Measurements from ENCODE around the gene SGTA. TPM values are rescaled to one million over a fixed set of nuclear protein-coding genes. Genes with fewer than 3 reads are reported as not detected.
"Not testable (repeated sequence)": the region's sequence is repeated elsewhere in the genome, so short reads cannot be mapped to it uniquely, and the experiment has no call there.

The SGTA gene
- total RNA-seq, 1 experiment from 2014 or later, result 31.2 TPM

GRCh38 chr19:2793577-2793976 is 10.5 kb upstream of the SGTA start:
- H3K9me2 ChIP-seq (replicated peaks; ENCODE audit: insufficient read depth, low read length), result no peaks in the 10 kb centered on the region

GRCh38 chr19:2793126-2793525 is 10.1 kb upstream of the SGTA start:
- Histone ChIP-seq H3K9me3 (ENCODE audit: low read length) (no peaks in the 10 kb centered on the region), H3K27ac (ENCODE audit: low read length) (peak overlapping the region; percentile 68), H3K4me2 (ENCODE audit: low read depth, low read length, poor library complexity, severe bottlenecking) (no peak overlapping the region), H3K9ac (ENCODE audit: low read length) (no peak overlapping the region), H3K79me2 (ENCODE audit: low read length) (peaks cover 51% of the 10 kb centered on the region), H4K20me1 (ENCODE audit: insufficient read depth, low read depth, low read length) (peaks cover 13% of the 10 kb centered on the region; the same call in 1 of the 2 replicates), H3K36me3 (ENCODE audit: insufficient read depth, low read length) (peaks cover 48% of the 10 kb centered on the region), H2AFZ (ENCODE audit: low read length) (no peak overlapping the region), H3K4me3 (ENCODE audit: low read length) (no peak overlapping the region), H3K9me2 (replicated peaks; ENCODE audit: insufficient read depth, low read length) (no peaks in the 10 kb centered on the region), H3K4me1 (ENCODE audit: low read length) (peaks cover 51% of the 10 kb centered on the region), H3K27me3 (ENCODE audit: low read length) (no peaks in the 10 kb centered on the region)
- DNase-seq, result no peak

More at GRCh38 chr19:2793577-2793976, 10.5 kb upstream of the SGTA start:
- H4K20me1 ChIP-seq (ENCODE audit: insufficient read depth, low read depth, low read length), result peaks cover 11% of the 10 kb centered on the region; the same call in 1 of the 2 replicates
- DNase-seq, result no peak
- H3K36me3 ChIP-seq (ENCODE audit: insufficient read depth, low read length), result peaks cover 48% of the 10 kb centered on the region
- peak overlapping the region; percentile 68 for H3K27ac ChIP-seq (ENCODE audit: low read length)
- H3K4me3 ChIP-seq (ENCODE audit: low read length), result no peak overlapping the region
- peaks cover 47% of the 10 kb centered on the region for H3K79me2 ChIP-seq (ENCODE audit: low read length)
- peaks cover 46% of the 10 kb centered on the region for H3K4me1 ChIP-seq (ENCODE audit: low read length)
- H3K27me3 ChIP-seq (ENCODE audit: low read length), result no peaks in the 10 kb centered on the region
- no peak overlapping the region for H3K4me2 ChIP-seq (ENCODE audit: low read depth, low read length, poor library complexity, severe bottlenecking)
- no peak overlapping the region for H2AFZ ChIP-seq (ENCODE audit: low read length)
- H3K9me3 ChIP-seq (ENCODE audit: low read length), result no peaks in the 10 kb centered on the region
- no peak overlapping the region for H3K9ac ChIP-seq (ENCODE audit: low read length)

GRCh38 chr19:2792666-2793065 is 9.6 kb upstream of the SGTA start:
- Histone ChIP-seq H3K36me3 (ENCODE audit: insufficient read depth, low read length) (peaks cover 51% of the 10 kb centered on the region), H3K79me2 (ENCODE audit: low read length) (peaks cover 56% of the 10 kb centered on the region)
- H3K27me3 ChIP-seq (ENCODE audit: low read length), result not testable (repeated sequence)

GRCh38 chr19:2791876-2792275 is 8.8 kb upstream of the SGTA start:
- Histone ChIP-seq H3K27ac (ENCODE audit: low read length) (peak overlapping the region; percentile 68), H3K4me1 (ENCODE audit: low read length) (peaks cover 63% of the 10 kb centered on the region), H3K4me2 (ENCODE audit: low read depth, low read length, poor library complexity, severe bottlenecking) (no peak overlapping the region), H3K9me3 (ENCODE audit: low read length) (no peaks in the 10 kb centered on the region), H3K9me2 (replicated peaks; ENCODE audit: insufficient read depth, low read length) (no peaks in the 10 kb centered on the region), H3K79me2 (ENCODE audit: low read length) (peaks cover 64% of the 10 kb centered on the region), H3K27me3 (ENCODE audit: low read length) (no peaks in the 10 kb centered on the region), H3K9ac (ENCODE audit: low read length) (no peak overlapping the region), H3K4me3 (ENCODE audit: low read length) (no peak overlapping the region), H3K36me3 (ENCODE audit: insufficient read depth, low read length) (peaks cover 58% of the 10 kb centered on the region), H4K20me1 (ENCODE audit: insufficient read depth, low read depth, low read length) (peaks cover 21% of the 10 kb centered on the region; the same call in 1 of the 2 replicates), H2AFZ (ENCODE audit: low read length) (no peak overlapping the region)
- no peak for DNase-seq

More at GRCh38 chr19:2792666-2793065, 9.6 kb upstream of the SGTA start:
- peaks cover 17% of the 10 kb centered on the region; the same call in 1 of the 2 replicates for H4K20me1 ChIP-seq (ENCODE audit: insufficient read depth, low read depth, low read length)
- not testable (repeated sequence) for H3K4me3 ChIP-seq (ENCODE audit: low read length); H3K9me2 ChIP-seq (replicated peaks; ENCODE audit: insufficient read depth, low read length); H2AFZ ChIP-seq (ENCODE audit: low read length); H3K4me2 ChIP-seq (ENCODE audit: low read depth, low read length, poor library complexity, severe bottlenecking); H3K9me3 ChIP-seq (ENCODE audit: low read length); H3K9ac ChIP-seq (ENCODE audit: low read length)
- DNase-seq, result peak; percentile 72
- peaks cover 56% of the 10 kb centered on the region for H3K4me1 ChIP-seq (ENCODE audit: low read length)
- peak overlapping the region; percentile 68 for H3K27ac ChIP-seq (ENCODE audit: low read length)

GRCh38 chr19:2791440-2791839 is 8.4 kb upstream of the SGTA start:
- peaks cover 68% of the 10 kb centered on the region for H3K4me1 ChIP-seq (ENCODE audit: low read length)
- peak overlapping the region; percentile 68 for H3K27ac ChIP-seq (ENCODE audit: low read length)
- H4K20me1 ChIP-seq (ENCODE audit: insufficient read depth, low read depth, low read length), result peaks cover 22% of the 10 kb centered on the region; the same call in 1 of the 2 replicates
- no peak overlapping the region for H2AFZ ChIP-seq (ENCODE audit: low read length)
- H3K9me2 ChIP-seq (replicated peaks; ENCODE audit: insufficient read depth, low read length), result no peaks in the 10 kb centered on the region
- H3K79me2 ChIP-seq (ENCODE audit: low read length), result peaks cover 68% of the 10 kb centered on the region
- no peaks in the 10 kb centered on the region for H3K9me3 ChIP-seq (ENCODE audit: low read length)
- no peak overlapping the region for H3K9ac ChIP-seq (ENCODE audit: low read length)
- H3K27me3 ChIP-seq (ENCODE audit: low read length), result no peaks in the 10 kb centered on the region
- peaks cover 58% of the 10 kb centered on the region for H3K36me3 ChIP-seq (ENCODE audit: insufficient read depth, low read length)
- no peak overlapping the region for H3K4me3 ChIP-seq (ENCODE audit: low read length)
- H3K4me2 ChIP-seq (ENCODE audit: low read depth, low read length, poor library complexity, severe bottlenecking), result no peak overlapping the region
- DNase-seq, result no peak

GRCh38 chr19:2790557-2791271 is 7.6 kb upstream of the SGTA start:
- Histone ChIP-seq H3K36me3 (ENCODE audit: insufficient read depth, low read length) (peaks cover 57% of the 10 kb centered on the region), H4K20me1 (ENCODE audit: insufficient read depth, low read depth, low read length) (peaks cover 22% of the 10 kb centered on the region; the same call in 1 of the 2 replicates), H3K9me3 (ENCODE audit: low read length) (no peaks in the 10 kb centered on the region), H3K27me3 (ENCODE audit: low read length) (no peaks in the 10 kb centered on the region), H3K27ac (ENCODE audit: low read length) (peak overlapping the region; percentile 95), H3K79me2 (ENCODE audit: low read length) (peaks cover 76% of the 10 kb centered on the region), H3K4me1 (ENCODE audit: low read length) (peaks cover 71% of the 10 kb centered on the region), H3K4me3 (ENCODE audit: low read length) (no peak overlapping the region), H3K9ac (ENCODE audit: low read length) (no peak overlapping the region), H2AFZ (ENCODE audit: low read length) (no peak overlapping the region), H3K4me2 (ENCODE audit: low read depth, low read length, poor library complexity, severe bottlenecking) (no peak overlapping the region), H3K9me2 (replicated peaks; ENCODE audit: insufficient read depth, low read length) (no peaks in the 10 kb centered on the region)
- no peak for DNase-seq

- no peak overlapping the region for H3K4me3 ChIP-seq (ENCODE audit: low read length)
- H3K4me2 ChIP-seq (ENCODE audit: low read depth, low read length, poor library complexity, severe bottlenecking), result peak overlapping the region; percentile 83
- H3K4me1 ChIP-seq (ENCODE audit: low read length), result peaks cover 71% of the 10 kb centered on the region
- H3K9ac ChIP-seq (ENCODE audit: low read length), result peak overlapping the region; percentile 59; the same call in 1 of the 2 replicates
- no peak overlapping the region for H2AFZ ChIP-seq (ENCODE audit: low read length)
- H3K27me3 ChIP-seq (ENCODE audit: low read length), result no peaks in the 10 kb centered on the region
- no peak for DNase-seq
- H4K20me1 ChIP-seq (ENCODE audit: insufficient read depth, low read depth, low read length), result peaks cover 22% of the 10 kb centered on the region; the same call in 1 of the 2 replicates
- H3K9me3 ChIP-seq (ENCODE audit: low read length), result no peaks in the 10 kb centered on the region
- H3K27ac ChIP-seq (ENCODE audit: low read length), result peak overlapping the region; percentile 95
- peaks cover 79% of the 10 kb centered on the region for H3K79me2 ChIP-seq (ENCODE audit: low read length)
- H3K36me3 ChIP-seq (ENCODE audit: insufficient read depth, low read length), result peaks cover 55% of the 10 kb centered on the region
- no peaks in the 10 kb centered on the region for H3K9me2 ChIP-seq (replicated peaks; ENCODE audit: insufficient read depth, low read length)
Measured at GRCh38 chr19:2790194-2790556, 7.1 kb upstream of the SGTA start.

- Histone ChIP-seq H3K27ac (ENCODE audit: low read length) (peak overlapping the region; percentile 95), H2AFZ (ENCODE audit: low read length) (no peak overlapping the region), H3K9ac (ENCODE audit: low read length) (0 out of 2 replicates have a peak overlapping the region, but pooled peaks have one; percentile 59), H3K4me2 (ENCODE audit: low read depth, low read length, poor library complexity, severe bottlenecking) (peak overlapping the region; percentile 83), H3K4me3 (ENCODE audit: low read length) (peak overlapping the region; percentile 62; the same call in 1 of the 2 replicates), H3K27me3 (ENCODE audit: low read length) (no peaks in the 10 kb centered on the region), H3K9me2 (replicated peaks; ENCODE audit: insufficient read depth, low read length) (no peaks in the 10 kb centered on the region), H3K9me3 (ENCODE audit: low read length) (no peaks in the 10 kb centered on the region), H3K36me3 (ENCODE audit: insufficient read depth, low read length) (peaks cover 40% of the 10 kb centered on the region), H3K4me1 (ENCODE audit: low read length) (peaks cover 87% of the 10 kb centered on the region), H3K79me2 (ENCODE audit: low read length) (peaks cover 71% of the 10 kb centered on the region), H4K20me1 (ENCODE audit: insufficient read depth, low read depth, low read length) (peaks cover 17% of the 10 kb centered on the region; the same call in 1 of the 2 replicates)
- no peak for DNase-seq
Measured at GRCh38 chr19:2788237-2788636, 5.2 kb upstream of the SGTA start.
